ENCODE measurements around the gene ABHD4.

DNA sequence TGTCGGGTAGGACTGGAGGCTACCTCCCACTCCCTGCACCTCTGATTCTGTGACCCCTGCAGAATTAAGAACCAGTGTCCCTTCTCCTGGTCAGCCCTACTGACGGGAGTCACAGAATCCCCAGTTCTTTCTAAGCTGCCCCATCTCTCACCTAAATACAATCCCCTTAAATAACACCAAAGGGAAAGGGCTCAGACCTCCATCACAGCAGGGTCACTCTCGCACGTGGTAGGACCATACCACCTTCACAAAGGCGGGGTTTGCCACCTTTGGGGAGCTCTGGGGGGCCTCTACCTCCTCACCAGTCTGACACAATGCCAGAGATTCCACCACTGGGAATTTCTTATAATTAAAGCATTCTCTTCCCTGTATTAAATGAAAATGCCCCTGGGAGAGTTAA lies 44.7 kb upstream of the ABHD4 start:
- TF ChIP-seq POLR2AphosphoS5 (IDR thresholded peaks at IDR 0.05; ENCODE audit: borderline replicate concordance, low read depth, low read length) (no peak), EZH2 (IDR thresholded peaks at IDR 0.05) (no peak)
